AG04450 (cell line): ENCODE measurements around the gene SNX33. TPM values are rescaled to one million over a fixed set of nuclear protein-coding genes. Genes with fewer than 3 reads are reported as not detected.
A peak's percentile ranks its signal among the peaks of the same experiment; 100 is the strongest.
"Not testable (repeated sequence)": the region's sequence is repeated elsewhere in the genome, so short reads cannot be mapped to it uniquely, and the experiment has no call there.

ENCODE experiments used
- CTCF ChIA-PET: fragments of 300-600, 350-600 bp; formaldehyde crosslinking; extraction: SDS; loops from one replicate; lab custom pipeline; 2022; ENCODE audit warnings: antibody characterized with exemption, inconsistent platforms; lab: Charles Lee
- POLR2A ChIA-PET: fragments of 350-600 bp; formaldehyde crosslinking; extraction: SDS; loops from one replicate; lab custom pipeline; 2021; ENCODE audit warnings: antibody characterized with exemption, inconsistent platforms; lab: Yijun Ruan, JAX
- DNase-seq: peaks from one replicate; pipeline ENCODE4 v3.0.0-alpha.2; 2011; ENCODE audit warnings: low read depth, low spot score
- H3K27ac ChIP-seq: one replicate; pipeline ENCODE4 v1.5.1; 2012; ENCODE audit warnings: low read depth, low read length, control low read depth
- H3K27me3 ChIP-seq: one replicate; pipeline ENCODE4 v1.6.0; 2012; ENCODE audit warnings: low read length; ENCODE audit not compliant: control insufficient read depth, insufficient read depth
- H3K4me3 ChIP-seq: 2 replicates; pipeline ENCODE4 v1.5.1; 2011; ENCODE audit warnings: mild to moderate bottlenecking, low read depth, low read length, control low read depth
- H3K9me3 ChIP-seq: 2 replicates; pipeline ENCODE4 v1.5.1; 2012; ENCODE audit warnings: low read length; ENCODE audit not compliant: control insufficient read depth, insufficient read depth
- polyA plus RNA-seq: library from polyadenylated mRNA; depleted of rRNA; stranded (reverse); fragments of >200 nt; gene quantifications from 2 replicates; pipeline ENCODE4 v1.2.3, GENCODE V29; 2011
- TF ChIP-seq, protein P1 (sequence below): IDR thresholded peaks from 2 replicates; pipeline ENCODE4 v1.5.1; 2011; ENCODE audit warnings: low read depth, low read length, control low read depth, inconsistent platforms

The SNX33 gene
- polyA plus RNA-seq, 1 experiment: 14.2 TPM

DNA sequence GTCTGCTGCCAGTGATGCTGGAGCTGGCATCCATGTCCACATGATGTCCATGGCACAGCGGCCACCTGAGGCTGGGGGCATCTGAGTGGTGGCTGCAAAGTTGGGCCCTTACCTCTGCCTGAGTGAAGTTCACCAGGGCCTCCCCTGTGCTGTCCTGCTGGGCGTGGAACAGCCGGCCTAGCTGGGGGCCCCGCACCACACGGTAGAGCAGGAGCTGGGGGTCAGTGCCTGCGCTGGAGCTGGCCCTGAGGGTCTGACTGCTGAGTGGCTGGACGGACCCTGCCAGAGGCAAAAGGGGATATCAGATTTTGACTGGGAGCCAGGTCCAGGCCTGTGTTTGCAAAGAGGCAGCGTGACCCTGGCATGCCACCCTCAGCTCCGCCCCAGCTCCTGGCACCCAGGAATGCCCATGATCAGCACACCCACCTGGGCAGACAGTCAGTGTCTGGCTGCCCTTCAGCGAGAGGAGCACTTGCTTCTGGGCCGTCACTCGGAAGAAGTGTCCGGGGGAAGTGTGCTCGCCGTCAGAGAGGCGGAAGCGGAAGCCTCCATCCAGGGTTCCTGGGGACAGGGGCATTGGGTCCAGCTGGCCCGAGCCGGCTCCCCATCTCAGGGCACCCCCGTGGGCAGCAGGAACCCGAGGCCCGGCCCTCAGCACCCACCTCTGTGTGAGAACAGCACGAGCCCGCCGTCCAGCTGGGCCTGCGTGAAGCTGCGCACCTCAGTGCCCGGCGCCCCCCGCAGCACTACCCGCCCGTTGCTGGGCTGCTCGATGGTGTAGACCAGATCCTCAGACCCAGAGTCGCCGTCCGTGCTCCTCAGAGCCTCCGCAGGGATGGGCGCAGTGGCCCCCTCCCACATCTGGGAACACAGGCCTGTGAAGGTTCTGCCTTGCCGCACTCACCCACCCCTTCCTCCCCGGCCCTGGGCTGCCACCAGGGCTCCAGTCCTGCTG is 34.7 kb downstream of the SNX33 start:
- no peak for DNase-seq
- POLR2A ChIA-PET: interaction anchor here (1.2 kb wide), 1 partner anchor 31 kb away, joined by 3 read pairs; no protein-coding TSS in a partner anchor

DNA sequence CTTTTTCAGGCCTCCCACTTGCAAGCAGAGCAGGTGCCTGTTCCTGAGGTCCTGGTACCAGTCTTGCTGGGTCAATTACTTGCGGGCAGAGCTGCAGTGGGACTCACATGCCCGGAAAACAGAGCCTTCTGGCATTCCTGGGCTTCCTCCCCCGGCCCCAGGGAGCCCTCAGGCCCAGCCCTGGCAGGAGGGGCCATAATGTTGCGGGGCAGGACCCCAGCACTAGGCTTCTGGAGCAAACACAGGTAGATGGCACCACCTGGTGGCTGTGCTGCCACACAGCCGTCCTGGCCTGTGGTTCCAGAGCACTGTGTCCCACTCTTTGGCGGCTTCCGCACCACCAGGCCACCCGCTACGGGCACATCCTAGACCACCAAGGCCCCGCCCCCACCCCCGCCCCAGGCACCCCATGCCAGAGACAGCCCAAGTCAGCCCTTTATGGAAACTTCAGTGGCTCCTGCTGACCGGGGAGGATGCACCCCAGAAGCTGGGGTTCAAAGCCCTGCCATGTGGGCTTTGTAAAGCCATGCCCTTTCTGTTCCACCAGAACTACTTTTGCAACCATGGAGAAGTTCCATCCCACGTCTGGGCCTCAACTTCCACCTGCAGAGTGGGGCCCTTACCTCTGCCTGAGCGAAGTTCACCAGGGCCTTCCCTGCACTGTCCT is 36.1 kb downstream of the SNX33 start:
- H3K27ac ChIP-seq, H3K9me3 ChIP-seq, DNase-seq, H3K4me3 ChIP-seq, H3K27me3 ChIP-seq, POLR2A ChIA-PET: not testable (repeated sequence)
- TF ChIP-seq, protein P1, sequence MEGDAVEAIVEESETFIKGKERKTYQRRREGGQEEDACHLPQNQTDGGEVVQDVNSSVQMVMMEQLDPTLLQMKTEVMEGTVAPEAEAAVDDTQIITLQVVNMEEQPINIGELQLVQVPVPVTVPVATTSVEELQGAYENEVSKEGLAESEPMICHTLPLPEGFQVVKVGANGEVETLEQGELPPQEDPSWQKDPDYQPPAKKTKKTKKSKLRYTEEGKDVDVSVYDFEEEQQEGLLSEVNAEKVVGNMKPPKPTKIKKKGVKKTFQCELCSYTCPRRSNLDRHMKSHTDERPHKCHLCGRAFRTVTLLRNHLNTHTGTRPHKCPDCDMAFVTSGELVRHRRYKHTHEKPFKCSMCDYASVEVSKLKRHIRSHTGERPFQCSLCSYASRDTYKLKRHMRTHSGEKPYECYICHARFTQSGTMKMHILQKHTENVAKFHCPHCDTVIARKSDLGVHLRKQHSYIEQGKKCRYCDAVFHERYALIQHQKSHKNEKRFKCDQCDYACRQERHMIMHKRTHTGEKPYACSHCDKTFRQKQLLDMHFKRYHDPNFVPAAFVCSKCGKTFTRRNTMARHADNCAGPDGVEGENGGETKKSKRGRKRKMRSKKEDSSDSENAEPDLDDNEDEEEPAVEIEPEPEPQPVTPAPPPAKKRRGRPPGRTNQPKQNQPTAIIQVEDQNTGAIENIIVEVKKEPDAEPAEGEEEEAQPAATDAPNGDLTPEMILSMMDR: peak; percentile 69
- CTCF ChIA-PET: interaction anchor here (0.6 to 3.0 kb wide), 13 partner anchors 10 to 230 kb away, joined by 3 to 41 read pairs (median 5); partner anchors contain the start of gene SNX33

More for the DNA sequence above, 34.7 kb downstream of the SNX33 start:
- Histone ChIP-seq H3K4me3 (no peak overlapping the region), H3K9me3 (no peaks in the 10 kb centered on the region), H3K27me3 (no peaks in the 10 kb centered on the region), H3K27ac (no peak overlapping the region)
- CTCF ChIA-PET: interaction anchor here (0.6 to 1.6 kb wide), 4 partner anchors 35 to 283 kb away, joined by 4 to 9 read pairs (median 5); partner anchors contain the start of gene SNX33
- TF ChIP-seq, protein P1: no peak

DNA sequence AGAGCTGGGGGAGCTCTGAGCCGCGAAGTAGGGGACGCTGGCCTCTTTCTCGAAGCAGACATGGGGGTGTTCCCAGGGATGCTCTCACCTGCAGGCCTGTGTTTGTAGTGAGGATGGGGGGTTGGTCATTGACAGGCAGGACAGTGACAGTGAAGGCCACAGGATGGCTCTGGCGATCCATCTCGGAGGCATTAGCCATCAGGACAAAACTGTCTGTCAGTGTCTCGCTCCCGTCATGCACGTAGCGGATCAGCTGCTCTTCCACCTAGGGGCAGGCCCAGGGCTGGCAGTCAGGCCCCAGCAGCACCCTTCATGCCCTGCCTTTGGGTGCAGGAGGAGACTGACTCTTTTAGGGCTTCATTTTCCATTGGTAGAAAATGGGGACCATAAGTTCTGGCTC is 36.9 kb downstream of the SNX33 start:
- no peak overlapping the region for H3K4me3 ChIP-seq
- CTCF ChIA-PET: interaction anchor here (0.7 to 3.0 kb wide), 10 partner anchors 9 to 176 kb away, joined by 3 to 41 read pairs (median 8); partner anchors contain the start of gene SNX33
- DNase-seq: no peak
- POLR2A ChIA-PET: no interaction called here
- H3K27me3 ChIP-seq: no peaks in the 10 kb centered on the region
- TF ChIP-seq, protein P1: no peak
- H3K9me3 ChIP-seq: no peaks in the 10 kb centered on the region; the same call in 1 of the 2 replicates
- no peak overlapping the region for H3K27ac ChIP-seq

DNA sequence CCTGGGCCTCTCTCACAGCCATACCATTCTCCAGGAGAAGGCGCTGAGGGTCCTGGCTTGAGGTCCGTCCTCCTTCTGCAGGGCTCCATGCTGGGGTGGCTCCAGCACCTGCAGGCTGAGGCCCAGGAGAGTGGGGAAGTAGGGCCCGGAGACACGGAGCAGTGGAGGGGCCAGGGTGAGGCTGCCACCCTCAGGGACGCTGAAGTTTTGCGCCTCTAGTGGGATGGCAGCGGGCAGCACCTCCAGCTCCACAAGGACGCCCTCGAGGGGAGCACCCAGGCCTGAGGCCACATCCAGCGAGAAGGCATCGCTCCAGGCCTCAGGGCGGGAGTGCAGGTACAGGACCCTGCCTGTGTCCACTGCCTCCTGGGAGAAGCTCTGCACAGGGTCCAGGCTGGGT is 37.5 kb downstream of the SNX33 start:
- POLR2A ChIA-PET: no interaction called here
- no peaks in the 10 kb centered on the region for H3K27me3 ChIP-seq
- no peak overlapping the region for H3K4me3 ChIP-seq
- no peak overlapping the region for H3K27ac ChIP-seq
- TF ChIP-seq, protein P1: no peak
- no peaks in the 10 kb centered on the region; the same call in 1 of the 2 replicates for H3K9me3 ChIP-seq
- CTCF ChIA-PET: interaction anchor here (0.7 to 3.0 kb wide), 5 partner anchors 48 to 174 kb away, joined by 3 to 41 read pairs (median 3); no protein-coding TSS in a partner anchor
- DNase-seq: no peak
